OCI-LY7 (cell line): Measurements from ENCODE around the gene RPL3.

ENCODE experiments used
- CTCF ChIP-seq: fragments of 200-600 bp; sonication (generic); conservative IDR thresholded peaks from 2 replicates; pipeline ENCODE4 v1.5.1; 2014; ENCODE audit warnings: mild to moderate bottlenecking, antibody characterized with exemption, low read length, moderate library complexity, mixed read lengths
- EZH2phosphoT487 ChIP-seq: fragments of 200-600 bp; sonication (generic); IDR thresholded peaks from 2 replicates; pipeline ENCODE4 v1.6.1; 2018; ENCODE audit warnings: low read depth, borderline replicate concordance, mild to moderate bottlenecking, mixed run types, antibody characterized with exemption, low read length, moderate library complexity, mixed read lengths

- TF ChIP-seq CTCF (no peak), EZH2phosphoT487 (no peak)
Observed at GRCh38 chr22:39297490-39298240, 21.8 kb downstream of the RPL3 start.
